Islet of Langerhans (tissue), 1 donor: ENCODE measurements around the gene CREG2.
A peak's percentile ranks its signal among the peaks of the same experiment; 100 is the strongest.

ENCODE experiments used
- FAIRE-seq: peaks from one replicate; lab custom pipeline; 2011; peaks lifted over from hg19 to GRCh38; lab: Jason Lieb, UNC

The CREG2 gene, protein sequence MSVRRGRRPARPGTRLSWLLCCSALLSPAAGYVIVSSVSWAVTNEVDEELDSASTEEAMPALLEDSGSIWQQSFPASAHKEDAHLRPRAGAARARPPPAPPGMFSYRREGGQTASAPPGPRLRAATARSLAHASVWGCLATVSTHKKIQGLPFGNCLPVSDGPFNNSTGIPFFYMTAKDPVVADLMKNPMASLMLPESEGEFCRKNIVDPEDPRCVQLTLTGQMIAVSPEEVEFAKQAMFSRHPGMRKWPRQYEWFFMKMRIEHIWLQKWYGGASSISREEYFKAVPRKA

GRCh38 chr2:101387151-101387834, at the start of gene CREG2:
CREG2 (minus strand) TSS chr2:101387503; CDS start chr2:101387457, 46 bp downstream.
- FAIRE-seq: no peak

GRCh38 chr2:101435001-101435862, 47.9 kb upstream of the CREG2 start:
- FAIRE-seq: no peak

GRCh38 chr2:101433465-101433864, 46.2 kb upstream of the CREG2 start:
- no peak for FAIRE-seq

DNA sequence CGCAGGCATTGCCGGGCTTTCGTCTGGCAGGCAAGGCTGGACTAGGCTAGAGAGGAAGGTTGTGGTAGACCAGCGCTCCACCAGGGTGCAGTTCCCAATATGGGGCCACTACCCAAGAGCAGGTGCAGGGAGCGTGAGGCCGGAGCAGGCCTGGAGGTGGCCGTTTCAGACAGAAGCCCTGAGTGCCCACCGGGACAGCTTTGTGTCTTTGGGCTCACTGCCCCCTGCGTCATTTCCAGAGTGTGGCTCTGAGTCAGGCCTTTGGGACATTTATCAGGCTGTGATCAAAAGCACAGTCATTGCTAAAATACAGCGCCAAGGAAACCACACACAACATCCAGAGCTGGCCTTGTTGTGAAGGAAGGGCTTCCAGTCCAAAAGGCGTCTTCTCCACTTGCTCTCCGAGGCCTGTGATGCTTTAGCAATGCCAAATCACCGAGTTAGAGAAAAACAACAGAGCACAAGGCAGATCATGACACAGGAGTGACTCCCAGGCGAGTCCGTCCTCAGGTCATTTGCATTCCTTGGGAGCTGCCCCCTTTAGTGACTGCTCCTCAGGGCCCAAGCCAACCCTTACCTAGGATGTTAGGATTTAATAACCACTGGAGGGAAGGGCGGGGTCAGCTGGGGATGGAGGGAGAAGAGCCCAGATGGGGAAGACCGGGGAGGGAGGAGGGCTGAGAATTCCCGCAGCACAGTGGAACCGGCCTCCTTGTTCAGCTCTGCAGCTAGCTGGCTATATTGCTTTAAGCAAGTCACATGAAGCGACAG, 45.3 kb upstream of the CREG2 start:
- no peak for FAIRE-seq

DNA sequence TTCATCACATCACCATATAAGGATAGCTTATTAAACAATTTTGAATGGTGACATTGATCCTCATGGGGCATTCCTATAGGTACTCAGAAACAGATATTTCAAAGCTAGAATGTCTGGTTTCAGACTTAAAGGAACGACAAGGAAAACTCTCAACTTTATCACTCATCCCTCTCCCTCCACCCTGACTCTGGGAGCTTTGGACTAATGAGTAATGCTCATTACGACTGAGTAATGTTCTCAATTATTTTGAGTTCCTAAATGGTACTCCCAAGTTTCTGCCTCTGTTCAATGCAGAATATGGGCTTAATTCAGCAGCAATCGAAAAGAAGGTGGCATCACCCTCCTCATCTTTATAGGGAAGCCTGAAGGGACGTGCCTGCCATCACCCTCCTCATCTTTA, 44.2 kb upstream of the CREG2 start:
- FAIRE-seq: no peak

- FAIRE-seq: no peak
Observed at GRCh38 chr2:101430156-101430555, 42.9 kb upstream of the CREG2 start.

DNA sequence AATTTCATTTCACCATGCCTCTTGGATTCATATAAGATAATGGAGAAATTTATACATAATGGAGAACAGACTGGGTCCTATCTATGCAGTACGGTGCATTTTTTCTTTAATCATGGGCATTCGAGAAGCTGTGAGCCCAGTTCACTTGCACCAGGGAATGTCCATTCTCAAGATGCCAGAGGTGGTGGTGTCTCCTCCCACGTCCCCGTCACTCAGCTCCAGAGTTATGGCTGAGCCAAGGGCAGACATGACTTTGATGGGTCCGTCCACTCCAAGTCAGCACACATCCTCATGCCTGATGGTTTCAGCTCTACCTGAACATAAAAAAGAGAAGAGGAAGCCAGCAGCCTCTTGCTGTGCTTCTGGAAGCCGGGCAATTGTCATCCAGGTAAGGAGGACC, 42.1 kb upstream of the CREG2 start:
- no peak for FAIRE-seq

- no peak for FAIRE-seq
Observed at GRCh38 chr2:101428422-101429176, 41.3 kb upstream of the CREG2 start.

- FAIRE-seq: no peak
Observed at GRCh38 chr2:101427743-101428142, 40.4 kb upstream of the CREG2 start.

- no peak for FAIRE-seq
Observed at GRCh38 chr2:101427240-101427639, 39.9 kb upstream of the CREG2 start.

- FAIRE-seq: no peak
Observed at GRCh38 chr2:101426822-101427221, 39.5 kb upstream of the CREG2 start.

- no peak for FAIRE-seq
Observed at GRCh38 chr2:101420623-101421022, 33.3 kb upstream of the CREG2 start.

DNA sequence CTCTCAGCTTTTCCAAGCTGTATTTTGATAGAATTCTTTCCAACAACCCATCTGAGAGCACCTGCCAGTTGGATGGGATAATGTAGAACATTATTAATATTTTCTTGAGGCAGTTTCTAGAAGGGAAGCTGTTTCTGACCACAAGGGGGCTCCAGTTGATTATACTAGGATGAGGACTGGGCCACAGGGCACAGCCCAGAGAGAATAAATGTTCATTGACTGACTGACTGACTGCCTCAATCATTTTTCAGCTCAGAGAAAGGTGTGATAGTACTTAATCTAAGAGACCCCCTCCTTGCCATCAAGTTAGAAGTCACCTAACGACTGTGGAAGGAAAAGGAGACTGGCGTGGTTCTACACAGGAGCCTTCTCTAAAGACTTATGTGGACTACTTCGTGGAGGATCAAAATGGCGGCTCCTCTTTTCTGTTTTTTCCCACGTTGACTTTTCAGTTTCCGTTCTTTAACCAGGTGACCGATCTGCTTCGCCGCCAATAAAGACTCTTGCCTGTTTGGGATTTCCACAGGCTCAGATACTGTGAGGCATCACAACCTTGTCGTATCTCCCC, 31.9 kb upstream of the CREG2 start:
- FAIRE-seq: peak; percentile 79

DNA sequence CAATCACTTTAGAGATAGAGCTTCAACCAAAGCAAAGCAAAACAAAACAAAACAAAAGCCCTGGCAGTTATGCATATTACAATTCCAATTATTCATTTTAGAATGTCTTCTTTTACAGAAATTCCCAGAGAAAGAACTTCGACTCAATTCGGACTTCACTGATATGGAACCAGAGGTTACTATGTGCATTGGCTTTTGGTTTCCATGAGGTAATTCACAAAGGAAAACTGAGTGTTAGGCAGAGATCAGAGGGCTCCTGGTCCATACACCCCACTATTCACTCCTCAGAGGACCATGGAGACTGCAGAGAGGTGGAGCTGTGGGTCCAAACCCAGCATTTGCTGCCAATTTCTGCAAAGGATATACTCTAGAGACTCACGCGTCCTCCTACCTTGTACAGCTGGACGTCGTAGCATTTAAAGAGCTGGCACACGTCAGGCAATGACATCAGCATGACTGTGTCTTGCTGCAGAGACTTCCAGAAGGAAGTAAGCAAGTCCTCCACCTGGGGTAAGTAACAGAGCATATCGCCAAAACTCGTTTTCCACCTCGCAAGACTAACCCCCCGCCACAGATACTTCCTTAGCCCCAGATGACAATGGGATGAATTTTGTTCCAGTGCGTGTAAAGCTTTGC, 31.3 kb upstream of the CREG2 start:
- no peak for FAIRE-seq

DNA sequence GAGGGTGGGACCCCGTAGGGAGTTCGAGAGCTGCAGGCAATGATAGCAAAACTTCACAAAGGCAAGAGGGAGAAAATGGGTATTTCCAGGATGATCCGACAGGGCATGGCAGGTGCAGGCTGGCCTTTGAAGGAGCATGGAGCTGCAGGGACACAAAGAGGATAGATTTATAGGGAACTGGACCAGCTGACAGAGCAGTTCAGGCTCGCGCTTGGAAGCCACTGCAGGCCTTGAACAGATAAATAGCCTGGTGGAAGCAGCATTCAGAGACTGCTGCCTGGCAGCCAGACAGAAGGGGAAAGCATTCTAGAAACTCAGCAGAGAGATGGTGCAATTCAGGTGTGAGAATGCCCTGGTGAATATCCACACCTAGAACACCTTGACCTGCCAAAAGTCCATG, 29.3 kb upstream of the CREG2 start:
- no peak for FAIRE-seq

DNA sequence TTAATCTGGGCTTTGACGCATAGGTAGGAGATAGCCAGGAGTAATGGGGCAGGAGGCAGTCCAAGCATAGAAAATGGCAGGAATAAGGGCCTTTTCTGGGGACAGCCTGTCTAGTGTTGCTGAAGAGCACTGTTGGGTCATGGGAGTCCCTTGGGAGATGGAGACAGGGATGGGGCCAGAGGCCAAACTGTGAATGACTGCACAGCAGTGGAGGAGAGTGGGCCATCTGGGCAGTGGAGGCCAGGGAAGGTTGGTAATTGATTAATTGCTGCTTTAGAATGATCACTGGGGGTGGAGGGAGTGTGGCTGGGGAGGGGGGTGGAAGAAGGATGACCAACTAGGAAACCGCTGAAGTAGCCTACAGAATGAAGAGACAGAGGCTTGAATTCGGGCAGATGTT, 28.6 kb upstream of the CREG2 start:
- FAIRE-seq: no peak

DNA sequence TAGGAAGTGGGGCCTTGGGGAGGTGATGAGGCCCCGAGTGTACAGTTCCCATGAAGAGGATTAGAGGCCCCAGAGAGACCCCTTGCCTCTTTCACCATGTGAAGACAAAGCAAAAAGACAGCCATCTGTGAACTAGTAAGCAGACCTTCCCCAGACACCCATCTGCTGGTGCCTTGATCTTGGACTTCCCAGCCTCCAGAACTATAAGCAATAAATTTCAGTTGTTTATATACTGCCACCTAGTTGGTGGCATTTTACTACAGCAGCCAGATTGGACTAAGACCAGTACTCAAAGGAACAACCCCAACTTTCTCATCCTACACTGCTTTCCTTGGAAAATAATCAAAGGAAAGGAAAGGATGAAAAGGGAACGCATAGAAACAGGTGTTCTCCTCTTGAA, 27.9 kb upstream of the CREG2 start:
- FAIRE-seq: no peak

DNA sequence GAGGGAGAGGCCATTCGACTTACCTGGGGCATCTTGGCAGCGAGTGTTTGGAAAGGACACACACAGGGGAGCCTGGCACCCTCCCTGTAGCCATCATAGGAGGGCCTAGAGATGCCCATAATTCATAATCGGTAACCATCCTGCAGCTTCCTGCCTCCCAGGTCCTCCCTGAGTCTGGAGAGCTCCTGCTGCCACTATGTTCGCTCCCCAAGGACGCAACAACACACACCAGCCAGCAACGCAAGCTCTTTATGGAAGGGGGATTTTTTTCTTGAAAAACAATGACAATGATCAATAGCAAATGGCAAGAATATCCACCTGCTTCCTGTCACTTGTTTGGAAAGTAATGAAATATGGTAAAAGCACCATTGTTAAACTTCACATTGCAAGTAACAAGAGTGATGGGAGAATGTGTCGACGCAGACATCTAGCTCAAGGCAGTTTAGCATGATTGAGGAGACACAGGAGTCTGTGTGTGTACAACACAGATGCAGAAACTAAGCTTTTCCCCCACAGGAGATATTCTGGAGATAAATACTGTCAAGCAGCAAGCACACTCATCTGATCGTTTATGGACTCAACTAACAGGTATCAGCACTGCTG, 24.9 kb upstream of the CREG2 start:
- no peak for FAIRE-seq

DNA sequence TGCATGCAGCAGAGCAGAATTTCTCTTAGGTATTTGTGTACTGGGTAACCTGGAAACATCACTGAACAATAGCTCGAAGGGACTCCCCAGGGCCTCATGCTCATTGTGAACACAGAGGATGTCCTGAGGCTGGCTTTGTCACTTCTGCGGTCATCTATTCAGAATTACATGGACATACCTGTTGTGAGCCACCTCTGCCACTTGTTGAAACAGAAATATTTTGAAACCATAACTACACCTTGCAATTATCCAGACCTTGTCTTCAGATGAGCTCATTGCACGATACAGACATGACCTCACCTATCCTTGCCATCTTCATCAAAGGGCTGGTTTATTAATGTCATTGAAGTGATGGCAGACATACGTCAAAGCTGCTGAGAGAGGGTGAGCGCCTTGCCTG, 23.4 kb upstream of the CREG2 start:
- FAIRE-seq: no peak

DNA sequence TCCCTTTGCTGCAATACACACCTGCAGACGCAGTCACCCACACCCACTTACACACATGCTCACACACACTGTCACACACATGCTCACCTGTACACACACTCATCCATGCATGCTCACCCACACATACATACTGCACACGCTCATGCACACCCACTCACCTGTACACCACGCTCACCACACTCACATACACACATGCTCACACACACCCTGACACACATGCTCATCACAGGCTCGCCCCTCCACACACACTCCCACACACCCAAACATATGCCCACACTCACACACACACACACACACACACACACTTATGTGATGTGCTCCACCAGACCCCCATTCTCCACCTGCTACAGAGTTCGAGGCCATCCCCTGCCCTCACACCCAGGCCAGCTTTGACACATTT, 22.8 kb upstream of the CREG2 start:
- FAIRE-seq: no peak
